GM18498 (cell line): ENCODE results near the gene VWA5B2.

Experiments
- ATAC-seq: cut with Tn5 transposase; IDR thresholded peaks from one replicate; pipeline ENCODE4 v1.9.1; 2021; ENCODE audit warnings: mild to moderate bottlenecking, moderate library complexity; ENCODE audit not compliant: unreplicated experiment

Gene VWA5B2

GRCh38 chr3:184222521-184222920, 6.9 kb upstream of the VWA5B2 start:
- no peak for ATAC-seq

- no peak for ATAC-seq
Measured at GRCh38 chr3:184223946-184224345, 5.4 kb upstream of the VWA5B2 start.

- ATAC-seq: no peak
Measured at GRCh38 chr3:184227481-184227935, 1.9 kb upstream of the VWA5B2 start.

GRCh38 chr3:184228376-184229137, 828 bp upstream of the VWA5B2 start:
- no peak for ATAC-seq

- ATAC-seq: no peak
Measured at GRCh38 chr3:184230081-184230602, 757 bp downstream of the VWA5B2 start.

GRCh38 chr3:184230603-184231528, 1.5 kb downstream of the VWA5B2 start:
- no peak for ATAC-seq

GRCh38 chr3:184231671-184232070, 2.3 kb downstream of the VWA5B2 start:
- ATAC-seq: no peak

- no peak for ATAC-seq
Measured at GRCh38 chr3:184233127-184233843, 3.9 kb downstream of the VWA5B2 start.

GRCh38 chr3:184234224-184234623, 4.8 kb downstream of the VWA5B2 start:
- no peak for ATAC-seq

GRCh38 chr3:184234671-184235380, 5.4 kb downstream of the VWA5B2 start:
- no peak for ATAC-seq

GRCh38 chr3:184235381-184236032, 6.1 kb downstream of the VWA5B2 start:
- ATAC-seq: no peak

- no peak for ATAC-seq
Measured at GRCh38 chr3:184236033-184236410, 6.6 kb downstream of the VWA5B2 start.

GRCh38 chr3:184236636-184237035, 7.3 kb downstream of the VWA5B2 start:
- ATAC-seq: no peak

- ATAC-seq: no peak
Measured at GRCh38 chr3:184237211-184237610, 7.8 kb downstream of the VWA5B2 start.

- ATAC-seq: no peak
Measured at GRCh38 chr3:184237807-184238206, 8.4 kb downstream of the VWA5B2 start.

GRCh38 chr3:184238246-184238818, 8.9 kb downstream of the VWA5B2 start:
- ATAC-seq: no peak

- ATAC-seq: no peak
Measured at GRCh38 chr3:184239221-184239620, 9.8 kb downstream of the VWA5B2 start.

GRCh38 chr3:184239708-184240107, 10.3 kb downstream of the VWA5B2 start:
- no peak for ATAC-seq

- ATAC-seq: no peak
Measured at GRCh38 chr3:184240384-184241140, 11.2 kb downstream of the VWA5B2 start.
